Neutrophil (primary cell): ENCODE results near the gene KIF6.

Source experiments
- H3K27ac ChIP-seq: fragments of 200-600 bp; sonication (generic); 2 replicates; pipeline ENCODE4 v1.5.1; 2016; ENCODE audit warnings: mild to moderate bottlenecking, moderate library complexity
- H3K27me3 ChIP-seq: fragments of 200-600 bp; sonication (generic); 2 replicates; pipeline ENCODE4 v1.6.0; 2016; ENCODE audit warnings: mild to moderate bottlenecking
- H3K36me3 ChIP-seq: fragments of 200-600 bp; sonication (generic); 2 replicates; pipeline ENCODE4 v1.5.1; 2017
- H3K4me1 ChIP-seq, 2 experiments: fragments of 200-600 bp in 1 of 2; sonication (generic) in 1 of 2; 1 replicate in 1 of 2; 2 replicates in 1 of 2; pipeline versions ENCODE4 v1.5.1 to v1.6.1; 2013 to 2016; ENCODE audit warnings: low read depth in 1 of 2, low read length in 1 of 2, mild to moderate bottlenecking in 1 of 2, moderate library complexity in 1 of 2; ENCODE audit not compliant: control insufficient read depth in 1 of 2, insufficient read depth in 1 of 2
- H3K4me3 ChIP-seq, 2 experiments: fragments of 200-600 bp in 1 of 2; sonication (generic) in 1 of 2; 1 replicate in 1 of 2; 2 replicates in 1 of 2; pipeline ENCODE4 v1.5.1; 2013 to 2016; ENCODE audit warnings: low read depth in 1 of 2, low read length in 1 of 2, mild to moderate bottlenecking in 1 of 2, moderate library complexity in 1 of 2
- H3K9me3 ChIP-seq: fragments of 200-600 bp; sonication (generic); 2 replicates; pipeline ENCODE4 v1.5.1; 2016
- TF ChIP-seq, protein P1 (sequence below): fragments of 200-600 bp; sonication (generic); IDR thresholded peaks from 2 replicates; pipeline ENCODE4 v1.5.1; 2016; ENCODE audit warnings: antibody characterized with exemption

KIF6 gene

DNA sequence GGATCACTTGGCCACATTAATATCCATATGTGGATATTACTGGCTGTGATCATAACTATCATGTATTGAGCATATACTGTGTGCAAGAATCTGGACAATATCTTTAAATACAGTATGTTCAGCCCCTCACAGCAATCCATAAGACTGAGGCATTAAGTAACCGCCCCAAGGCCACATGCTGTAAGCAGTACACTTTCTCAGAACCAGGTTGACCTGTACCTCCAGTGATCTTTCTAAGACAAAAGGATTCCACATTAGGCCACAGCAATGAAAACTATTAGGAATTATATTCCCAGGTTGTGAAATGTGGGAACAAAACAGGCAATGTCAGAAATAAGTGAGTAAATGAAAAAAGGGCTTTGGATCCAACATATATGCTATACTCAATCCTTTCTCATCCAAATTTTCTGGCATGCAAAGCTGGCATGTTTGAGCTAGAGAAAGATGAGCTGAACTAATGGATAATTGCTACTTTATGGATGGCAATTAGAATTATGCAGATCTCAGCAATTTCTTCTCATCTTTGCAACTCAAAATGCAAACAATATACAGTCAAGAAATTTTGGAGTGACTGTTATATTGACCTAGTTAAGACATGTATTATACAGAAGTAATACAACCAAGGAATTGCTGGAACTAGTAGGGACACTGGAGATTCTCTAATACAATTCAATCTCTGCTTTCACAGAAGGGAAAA is 86.9 kb downstream of the KIF6 start:
- TF ChIP-seq, protein P1, sequence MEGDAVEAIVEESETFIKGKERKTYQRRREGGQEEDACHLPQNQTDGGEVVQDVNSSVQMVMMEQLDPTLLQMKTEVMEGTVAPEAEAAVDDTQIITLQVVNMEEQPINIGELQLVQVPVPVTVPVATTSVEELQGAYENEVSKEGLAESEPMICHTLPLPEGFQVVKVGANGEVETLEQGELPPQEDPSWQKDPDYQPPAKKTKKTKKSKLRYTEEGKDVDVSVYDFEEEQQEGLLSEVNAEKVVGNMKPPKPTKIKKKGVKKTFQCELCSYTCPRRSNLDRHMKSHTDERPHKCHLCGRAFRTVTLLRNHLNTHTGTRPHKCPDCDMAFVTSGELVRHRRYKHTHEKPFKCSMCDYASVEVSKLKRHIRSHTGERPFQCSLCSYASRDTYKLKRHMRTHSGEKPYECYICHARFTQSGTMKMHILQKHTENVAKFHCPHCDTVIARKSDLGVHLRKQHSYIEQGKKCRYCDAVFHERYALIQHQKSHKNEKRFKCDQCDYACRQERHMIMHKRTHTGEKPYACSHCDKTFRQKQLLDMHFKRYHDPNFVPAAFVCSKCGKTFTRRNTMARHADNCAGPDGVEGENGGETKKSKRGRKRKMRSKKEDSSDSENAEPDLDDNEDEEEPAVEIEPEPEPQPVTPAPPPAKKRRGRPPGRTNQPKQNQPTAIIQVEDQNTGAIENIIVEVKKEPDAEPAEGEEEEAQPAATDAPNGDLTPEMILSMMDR, result no peak
- H3K27me3 ChIP-seq, result no peaks in the 10 kb centered on the region
- H3K4me1 ChIP-seq, result no peaks in the 10 kb centered on the region
- no peak overlapping the region for H3K27ac ChIP-seq
- no peak overlapping the region for H3K4me3 ChIP-seq
- no peaks in the 10 kb centered on the region for H3K36me3 ChIP-seq
- H3K9me3 ChIP-seq, result no peaks in the 10 kb centered on the region

DNA sequence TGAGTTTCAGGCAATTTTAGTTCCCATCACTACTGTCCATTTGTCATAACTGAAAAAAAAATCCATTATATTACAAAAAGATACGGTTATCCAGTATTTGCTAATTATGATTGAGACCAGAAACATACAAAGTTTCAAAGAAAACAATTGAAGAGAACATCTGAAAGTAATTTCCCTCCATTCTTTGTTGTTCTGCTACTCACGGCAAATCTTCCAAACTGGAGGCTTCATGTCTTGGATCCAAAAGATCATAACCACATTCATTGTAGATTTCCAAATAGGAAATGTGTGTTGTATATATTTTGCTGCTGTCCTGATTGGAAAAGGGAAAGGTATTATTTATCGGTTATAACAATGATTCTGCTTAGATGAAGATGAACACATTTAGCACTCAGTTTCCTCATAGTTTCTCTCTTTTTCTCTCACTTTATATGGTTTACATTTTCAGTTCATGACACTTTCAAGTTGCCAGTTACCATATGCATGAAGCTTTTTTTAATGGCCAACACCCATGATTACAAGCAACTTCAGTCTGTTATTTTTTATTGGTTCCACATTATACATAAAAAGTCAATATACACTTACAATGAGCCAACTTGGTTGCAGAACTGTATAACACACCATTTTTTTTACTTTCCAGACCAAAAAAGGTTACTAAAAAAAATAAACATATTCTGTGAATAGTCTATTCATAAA is 90.4 kb downstream of the KIF6 start:
- Histone ChIP-seq H3K36me3 (no peaks in the 10 kb centered on the region), H3K9me3 (no peaks in the 10 kb centered on the region), H3K27me3 (peaks cover 7% of the 10 kb centered on the region), H3K4me1 (no peaks in the 10 kb centered on the region), H3K27ac (no peak overlapping the region), H3K4me3 (no peak overlapping the region)
- TF ChIP-seq, protein P1, result no peak

DNA sequence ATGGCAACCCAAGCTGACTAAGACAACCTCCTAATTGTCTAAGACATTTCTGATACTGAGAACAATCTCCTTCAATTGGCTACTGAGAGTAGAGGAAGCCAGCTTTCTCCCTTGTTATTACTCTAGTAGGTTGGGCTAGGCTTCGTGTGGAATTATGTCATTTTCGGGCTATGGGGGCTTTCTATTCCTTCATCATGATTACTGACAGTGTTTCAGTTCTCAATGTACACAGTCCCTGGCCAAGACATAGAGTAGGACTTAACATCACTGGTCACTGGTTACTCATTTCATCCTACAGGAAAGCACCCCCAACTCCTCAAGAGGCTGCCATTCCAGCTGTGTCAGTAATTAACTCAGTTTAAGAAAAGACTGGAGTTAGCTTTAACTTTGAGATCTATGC is 100.0 kb downstream of the KIF6 start:
- H3K27ac ChIP-seq, result no peak overlapping the region
- H3K4me3 ChIP-seq, result no peak overlapping the region
- H3K4me1 ChIP-seq, result no peaks in the 10 kb centered on the region
- TF ChIP-seq, protein P1, result no peak
- peaks cover 12% of the 10 kb centered on the region for H3K27me3 ChIP-seq
- no peaks in the 10 kb centered on the region for H3K36me3 ChIP-seq
- no peaks in the 10 kb centered on the region for H3K9me3 ChIP-seq

DNA sequence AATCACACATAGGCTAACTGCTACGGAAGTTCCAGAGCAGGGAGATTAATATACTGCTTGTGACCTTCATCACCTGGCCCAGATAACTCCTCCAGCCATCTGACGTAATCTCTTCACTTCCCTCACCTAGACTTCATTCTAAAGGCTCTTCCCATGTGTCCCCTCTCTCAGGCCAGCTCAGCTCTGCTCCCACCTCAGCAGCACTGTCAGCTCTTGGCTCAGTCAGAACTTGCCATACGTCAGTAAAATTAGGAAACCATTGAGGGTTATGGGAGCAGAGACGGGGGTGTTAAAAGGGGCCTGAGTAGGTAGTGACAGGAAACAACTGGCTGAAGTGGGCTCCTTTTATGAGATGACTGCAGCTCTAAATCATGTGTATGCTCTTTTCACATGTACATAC is 101.5 kb downstream of the KIF6 start:
- TF ChIP-seq, protein P1, result no peak
- Histone ChIP-seq H3K4me1 (no peaks in the 10 kb centered on the region), H3K27me3 (peaks cover 15% of the 10 kb centered on the region), H3K36me3 (no peaks in the 10 kb centered on the region), H3K9me3 (no peaks in the 10 kb centered on the region), H3K4me3 (no peak overlapping the region), H3K27ac (no peak overlapping the region)

DNA sequence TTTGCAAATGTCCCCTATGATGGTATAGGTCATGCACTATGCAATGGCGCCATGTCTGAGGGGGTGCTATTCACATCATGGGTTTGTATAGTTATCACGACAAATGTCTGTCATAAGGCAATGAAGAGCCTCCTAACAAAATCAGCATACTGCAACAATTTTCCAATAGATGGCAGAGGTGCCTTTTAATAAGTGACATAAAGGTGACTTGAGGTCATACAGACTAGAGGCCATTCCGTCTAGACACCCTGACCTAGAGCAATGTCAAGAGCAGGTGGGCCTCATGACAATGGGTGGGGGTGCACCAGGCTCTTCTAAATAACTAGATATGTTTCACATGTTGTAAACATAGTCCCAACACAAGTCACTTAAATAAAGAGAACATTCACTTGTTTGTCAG is 107.7 kb downstream of the KIF6 start:
- Histone ChIP-seq H3K4me1 (no peaks in the 10 kb centered on the region), H3K36me3 (no peaks in the 10 kb centered on the region), H3K27ac (no peak overlapping the region), H3K4me3 (no peak overlapping the region), H3K27me3 (peaks cover 9% of the 10 kb centered on the region), H3K9me3 (no peaks in the 10 kb centered on the region)
- TF ChIP-seq, protein P1, result no peak
